ENCODE results near the gene PSORS1C1.
"Not testable (repeated sequence)": the region's sequence is repeated elsewhere in the genome, so short reads cannot be mapped to it uniquely, and the experiment has no call there.

Gene PSORS1C1

DNA sequence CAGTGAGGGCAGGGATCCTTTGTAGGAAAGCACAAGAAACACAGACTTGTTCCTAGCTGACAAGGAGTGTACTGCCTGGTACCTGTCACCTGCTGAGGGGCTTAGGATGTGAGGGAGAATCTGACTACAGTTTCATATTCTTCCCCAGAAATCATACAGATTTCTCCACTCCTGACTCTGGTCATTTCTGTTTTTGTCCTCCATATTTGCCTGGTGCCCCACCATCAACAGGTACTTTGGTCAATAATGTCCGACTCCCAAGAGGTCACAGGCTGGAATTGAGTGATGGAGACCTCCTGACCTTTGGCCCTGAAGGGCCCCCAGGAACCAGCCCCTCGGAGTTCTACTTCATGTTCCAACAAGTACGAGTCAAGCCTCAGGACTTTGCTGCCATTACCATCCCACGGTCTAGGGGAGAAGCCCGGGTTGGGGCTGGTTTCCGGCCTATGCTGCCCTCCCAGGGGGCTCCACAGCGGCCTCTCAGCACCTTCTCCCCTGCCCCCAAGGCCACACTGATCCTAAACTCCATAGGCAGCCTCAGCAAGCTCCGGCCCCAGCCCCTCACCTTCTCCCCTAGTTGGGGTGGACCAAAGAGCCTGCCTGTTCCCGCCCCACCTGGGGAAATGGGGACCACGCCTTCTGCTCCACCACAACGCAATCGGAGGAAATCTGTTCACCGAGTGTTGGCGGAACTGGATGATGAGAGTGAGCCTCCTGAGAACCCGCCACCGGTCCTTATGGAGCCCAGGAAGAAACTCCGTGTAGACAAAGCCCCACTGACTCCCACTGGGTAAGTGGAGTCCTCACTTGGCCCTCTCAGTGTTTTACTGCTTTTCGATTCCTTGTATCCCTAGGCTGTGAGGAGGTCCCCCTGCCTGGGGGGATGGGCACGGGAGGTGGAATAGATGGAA lies 46.9 kb downstream of the PSORS1C1 start:
- DNase-seq = no peak

DNA sequence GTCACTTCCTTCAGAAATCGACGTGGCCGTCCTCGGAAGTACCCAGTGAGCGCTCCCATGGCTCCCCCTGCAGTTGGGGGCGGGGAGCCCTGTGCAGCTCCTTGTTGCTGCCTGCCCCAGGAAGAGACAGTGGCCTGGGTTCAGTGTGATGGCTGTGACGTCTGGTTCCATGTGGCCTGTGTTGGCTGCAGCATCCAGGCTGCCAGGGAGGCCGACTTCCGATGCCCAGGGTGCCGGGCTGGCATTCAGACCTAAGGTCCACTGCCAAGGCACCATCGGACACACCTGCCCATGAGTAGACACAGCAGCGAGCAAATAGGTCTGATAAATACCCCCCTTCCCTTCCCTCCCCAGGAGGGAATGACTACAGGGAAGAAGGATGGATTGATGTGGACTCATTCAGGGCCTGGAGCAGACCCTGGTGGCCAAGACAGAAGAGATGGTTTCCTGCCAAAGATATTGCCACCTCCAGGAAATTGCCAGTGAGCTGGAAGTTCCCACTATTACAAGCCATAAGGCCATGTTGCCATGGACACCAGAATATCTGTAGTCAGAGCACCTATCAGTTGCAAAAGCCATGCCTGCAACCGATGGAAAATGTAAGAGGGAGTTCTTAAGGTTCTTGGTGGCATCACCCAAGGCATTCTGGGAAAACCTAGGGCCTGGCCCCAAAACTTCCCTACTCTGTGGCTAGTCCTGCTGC lies 48.0 kb downstream of the PSORS1C1 start:
- DNase-seq = no peak

- no peak for DNase-seq
Measured at GRCh38 chr6:31163922-31164321, 49.3 kb downstream of the PSORS1C1 start.

DNA sequence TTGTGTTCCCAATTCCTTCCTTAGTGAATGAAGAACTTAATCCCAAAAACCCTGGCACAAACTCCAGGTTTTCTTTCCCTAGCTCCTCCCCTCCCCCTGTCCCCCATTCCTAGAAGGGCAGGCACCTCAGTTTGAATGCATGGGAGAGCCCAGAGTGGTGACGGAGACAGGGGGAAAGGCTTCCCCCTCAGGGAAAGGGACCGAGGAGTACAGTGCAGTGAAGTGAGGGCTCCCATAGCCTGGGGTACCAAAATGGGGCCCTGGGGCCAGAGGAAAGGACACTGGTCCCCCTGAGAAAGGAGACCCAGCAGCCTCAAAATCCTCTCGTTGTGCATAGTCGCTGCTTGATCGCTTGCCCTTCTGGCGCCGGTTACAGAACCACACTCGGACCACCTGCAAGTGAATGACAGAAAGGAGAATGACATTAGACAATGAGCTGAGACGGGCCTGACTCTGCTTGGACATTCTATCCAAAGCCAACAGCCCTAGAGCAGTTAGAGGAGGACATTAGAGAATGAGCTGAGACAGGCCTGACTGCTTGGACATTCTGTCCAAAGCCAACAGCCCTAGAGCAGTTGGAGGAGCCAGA lies 50.0 kb downstream of the PSORS1C1 start:
- DNase-seq = not testable (repeated sequence)

DNA sequence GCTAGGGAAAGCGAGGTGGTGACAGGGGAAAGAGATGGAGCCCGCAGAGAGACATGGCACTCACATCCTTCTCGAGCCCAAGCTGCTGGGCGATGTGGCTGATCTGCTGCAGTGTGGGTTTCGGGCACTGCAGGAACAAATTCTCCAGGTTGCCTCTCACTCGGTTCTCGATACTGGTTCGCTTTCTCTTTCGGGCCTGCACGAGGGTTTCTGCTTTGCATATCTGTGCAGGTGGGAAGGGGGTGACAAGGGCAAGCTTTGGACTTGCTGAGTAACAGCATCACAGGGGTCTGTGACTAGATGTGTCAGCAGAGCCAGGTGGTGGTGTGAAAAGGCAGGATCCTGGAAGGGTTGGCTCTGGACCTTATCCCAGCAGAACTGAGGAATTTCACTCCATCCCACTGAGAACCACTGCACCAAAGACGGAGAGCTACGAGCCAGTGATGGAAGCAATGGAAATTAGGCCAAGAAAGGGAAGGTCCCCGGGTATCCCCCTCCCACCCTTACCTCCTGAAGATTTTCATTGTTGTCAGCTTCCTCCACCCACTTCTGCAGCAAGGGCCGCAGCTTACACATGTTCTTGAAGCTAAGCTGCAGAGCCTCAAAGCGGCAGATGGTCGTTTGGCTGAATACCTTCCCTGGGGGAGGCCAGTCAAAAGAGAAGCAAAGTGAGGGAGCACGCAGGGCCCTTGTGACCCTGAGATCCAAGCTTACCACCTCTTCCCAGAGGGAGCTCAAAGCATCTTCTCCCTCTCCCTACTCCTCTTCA lies 50.6 kb downstream of the PSORS1C1 start:
- DNase-seq = not testable (repeated sequence)

DNA sequence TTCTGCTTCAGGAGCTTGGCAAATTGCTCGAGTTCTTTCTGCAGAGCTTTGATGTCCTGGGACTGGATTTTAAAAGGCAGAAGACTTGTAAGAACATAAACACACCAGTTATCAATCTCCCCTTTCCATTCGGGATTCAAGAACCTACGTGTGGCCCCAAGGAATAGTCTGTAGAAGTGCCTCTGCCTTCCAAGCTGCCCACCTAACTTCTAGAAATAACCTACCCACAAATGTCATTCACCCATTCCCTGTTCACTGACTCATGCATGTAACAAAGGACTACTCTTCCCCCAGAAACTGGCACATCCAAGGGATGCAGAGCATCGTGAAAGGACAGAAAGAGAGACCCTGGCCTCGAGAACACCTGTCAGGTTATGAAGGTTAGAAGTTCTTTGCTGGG lies 51.4 kb downstream of the PSORS1C1 start:
- no peak for DNase-seq

- DNase-seq = no peak
Measured at GRCh38 chr6:31168606-31169005, 54.0 kb downstream of the PSORS1C1 start.

DNA sequence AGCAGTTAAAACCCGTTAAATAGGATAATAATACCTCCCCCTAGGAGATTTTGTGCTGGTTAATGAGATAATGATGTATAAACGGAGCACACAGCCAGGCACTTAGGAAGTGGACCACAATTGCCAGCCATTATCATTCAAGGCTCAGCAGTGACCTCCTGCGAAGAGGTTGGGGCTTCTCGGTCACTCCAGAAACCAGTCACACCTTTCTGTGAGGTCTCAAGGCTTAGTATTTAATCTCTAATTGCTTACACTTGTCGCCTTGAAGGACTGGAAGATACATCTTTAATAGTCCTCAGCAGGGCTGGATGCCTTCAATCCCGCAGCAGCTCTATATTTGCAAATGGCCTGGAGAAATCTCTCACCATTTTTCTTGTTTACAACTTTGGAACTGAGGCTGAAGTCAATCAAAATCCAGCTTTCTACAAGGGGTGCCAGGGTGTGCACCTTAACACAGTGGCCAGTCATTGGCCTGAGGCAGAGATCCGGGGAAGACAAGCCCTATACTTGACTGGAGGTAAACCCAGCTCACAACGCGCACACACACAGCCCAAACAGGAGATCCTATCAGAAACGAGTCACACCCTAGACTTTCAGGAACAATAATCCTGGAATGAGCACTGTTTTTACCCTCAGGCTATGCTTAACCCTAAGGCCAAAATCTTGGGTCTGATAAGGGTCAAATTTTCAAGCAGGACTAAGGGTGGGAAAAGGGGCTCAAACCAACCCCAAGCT lies 54.7 kb downstream of the PSORS1C1 start:
- no peak for DNase-seq

- not testable (repeated sequence) for DNase-seq
Measured at GRCh38 chr6:31169858-31170599, 55.4 kb downstream of the PSORS1C1 start.

GRCh38 chr6:31170600-31170881 lies 55.9 kb downstream of the PSORS1C1 start, which contains the start of gene POU5F1:
TSS of gene POU5F1 (minus strand) at chr6:31170682. CDS start at chr6:31170620, 62 bp downstream.
- DNase-seq = no peak

DNA sequence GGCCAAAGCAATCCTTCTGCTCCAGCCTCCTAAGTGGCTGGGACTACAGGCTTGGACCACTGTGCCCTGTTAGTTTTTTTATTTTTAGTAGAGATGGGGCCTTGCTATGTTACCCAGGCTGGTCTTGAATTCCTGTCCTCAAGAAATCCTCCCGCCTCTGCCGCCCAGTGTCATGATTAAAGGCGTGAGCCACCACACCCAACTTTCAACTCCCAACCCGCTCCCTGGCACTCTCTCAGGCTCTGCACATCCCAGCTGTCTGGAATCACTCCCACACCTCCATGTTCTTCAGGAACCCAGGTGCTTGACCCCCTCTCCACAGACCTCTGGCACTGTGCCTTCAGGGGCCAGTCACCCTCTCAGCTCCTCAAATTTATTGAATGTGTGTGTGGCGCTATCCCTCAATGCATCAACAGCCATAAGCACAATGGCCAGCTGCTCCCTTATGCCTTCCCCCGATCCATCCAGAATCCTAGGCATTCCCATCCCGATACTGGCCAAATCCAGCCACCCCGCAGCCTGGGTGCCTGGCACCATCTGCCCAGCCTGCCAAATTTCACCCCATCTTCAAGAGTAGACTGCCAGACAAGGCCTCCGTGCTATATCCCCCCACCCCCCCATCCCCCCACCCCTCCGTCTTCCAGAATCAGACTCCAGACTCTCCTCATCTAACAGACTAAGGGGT lies 56.5 kb downstream of the PSORS1C1 start:
- no peak for DNase-seq

- no peak for DNase-seq
Measured at GRCh38 chr6:31171931-31172905, 57.6 kb downstream of the PSORS1C1 start.

DNA sequence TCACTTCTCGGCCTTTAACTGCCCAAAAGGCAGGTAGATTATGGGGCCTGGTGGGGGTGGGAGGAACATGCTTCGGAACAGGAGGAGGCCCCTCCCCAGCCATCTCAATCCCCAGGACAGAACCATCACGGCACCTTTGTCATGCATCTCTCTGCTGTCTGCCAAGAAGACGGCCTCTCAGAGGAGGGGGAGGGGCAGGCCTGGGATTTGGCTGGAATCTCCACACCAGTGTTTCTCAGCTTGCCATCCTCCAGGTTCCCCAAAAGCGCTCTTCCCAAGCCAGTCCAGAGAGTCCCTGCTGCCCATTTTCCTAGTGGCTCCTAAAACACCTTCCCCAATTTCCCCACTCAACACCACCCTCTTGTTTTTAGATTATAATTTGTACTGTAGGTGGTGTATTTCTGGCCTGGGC lies 58.4 kb downstream of the PSORS1C1 start:
- no peak for DNase-seq

DNA sequence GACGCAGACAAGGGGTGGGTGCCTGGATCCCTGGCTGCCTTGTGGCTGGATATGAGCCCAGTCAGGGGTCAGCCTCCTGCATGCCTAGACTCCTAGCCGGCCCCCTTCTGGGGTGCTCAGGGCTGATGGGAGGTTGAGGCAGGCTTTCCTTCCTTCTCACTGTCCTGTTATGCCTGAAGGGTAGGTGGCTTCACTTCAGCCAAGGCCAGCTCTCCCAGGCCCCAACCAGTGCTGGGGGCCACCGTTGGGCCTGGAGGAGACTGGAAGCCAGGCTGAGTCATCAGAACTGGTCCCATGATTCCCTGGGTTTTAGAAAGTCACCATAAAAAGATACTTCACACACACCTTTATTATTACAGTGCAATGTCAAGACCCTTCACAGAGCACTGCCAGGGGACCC lies 58.8 kb downstream of the PSORS1C1 start:
- DNase-seq = no peak

GRCh38 chr6:31174378-31174777 lies 59.8 kb downstream of the PSORS1C1 start:
- no peak for DNase-seq

- DNase-seq = no peak
Measured at GRCh38 chr6:31175971-31176370, 61.4 kb downstream of the PSORS1C1 start.

- no peak for DNase-seq
Measured at GRCh38 chr6:31178143-31179041, 63.8 kb downstream of the PSORS1C1 start.

GRCh38 chr6:31179042-31179386 lies 64.4 kb downstream of the PSORS1C1 start:
- DNase-seq = no peak

DNA sequence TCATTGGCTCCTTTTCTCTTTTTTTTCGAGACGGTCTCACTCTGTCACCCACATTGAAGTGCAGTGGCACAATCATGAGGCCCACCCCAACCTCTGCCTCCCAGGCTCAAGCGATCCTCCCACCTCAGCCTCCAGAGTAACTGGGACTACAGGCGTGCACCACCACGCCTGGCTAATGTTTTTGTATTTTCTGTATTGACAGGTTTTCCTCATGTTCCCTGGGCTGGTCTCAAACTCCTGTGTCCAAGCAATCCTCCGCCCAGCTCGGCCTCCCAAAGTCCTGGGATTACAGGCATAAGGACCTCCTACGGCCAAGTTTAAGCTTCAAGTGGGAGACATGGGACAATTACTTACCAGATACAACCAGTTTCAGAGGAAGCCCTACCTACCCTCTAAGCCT lies 65.3 kb downstream of the PSORS1C1 start:
- no peak for DNase-seq

Measured in activated CD8-positive, alpha-beta memory T cell treated with anti-CD3 and anti-CD28 coated beads, Interleukin-2, amount 50 U/mL, for 48 hours (primary cell).